NCI-H2196 treated with DMSO at 0.1 percent for 48 hours (cell line): Measurements from ENCODE around the gene FCN1.

Source experiments
- DNase-seq: peaks from one replicate; lab custom pipeline; 2025; ENCODE audit not compliant: unreplicated experiment; lab: John Stamatoyannopoulos, UW

FCN1 gene

DNA sequence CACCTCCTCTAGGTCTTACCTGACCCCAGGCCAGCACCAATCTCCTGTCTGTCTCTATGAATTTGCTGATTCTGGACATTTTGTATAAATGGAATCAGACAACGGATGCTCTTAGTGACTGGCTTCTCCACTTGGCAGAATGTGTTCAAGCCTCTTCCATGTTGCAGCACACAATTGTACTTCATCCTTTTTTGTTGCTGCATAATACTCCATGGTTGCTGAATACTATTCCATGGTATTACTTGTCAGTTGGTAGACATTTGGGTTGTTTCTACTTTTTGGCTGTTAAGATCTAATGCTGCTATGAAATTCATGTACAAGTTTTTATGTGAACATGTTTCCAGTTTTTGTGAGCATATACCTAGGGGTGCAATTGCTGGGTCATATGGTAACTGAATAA, 34.3 kb upstream of the FCN1 start:
- DNase-seq = no peak

GRCh38 chr9:134951461-134951860, 33.7 kb upstream of the FCN1 start:
- DNase-seq = no peak

DNA sequence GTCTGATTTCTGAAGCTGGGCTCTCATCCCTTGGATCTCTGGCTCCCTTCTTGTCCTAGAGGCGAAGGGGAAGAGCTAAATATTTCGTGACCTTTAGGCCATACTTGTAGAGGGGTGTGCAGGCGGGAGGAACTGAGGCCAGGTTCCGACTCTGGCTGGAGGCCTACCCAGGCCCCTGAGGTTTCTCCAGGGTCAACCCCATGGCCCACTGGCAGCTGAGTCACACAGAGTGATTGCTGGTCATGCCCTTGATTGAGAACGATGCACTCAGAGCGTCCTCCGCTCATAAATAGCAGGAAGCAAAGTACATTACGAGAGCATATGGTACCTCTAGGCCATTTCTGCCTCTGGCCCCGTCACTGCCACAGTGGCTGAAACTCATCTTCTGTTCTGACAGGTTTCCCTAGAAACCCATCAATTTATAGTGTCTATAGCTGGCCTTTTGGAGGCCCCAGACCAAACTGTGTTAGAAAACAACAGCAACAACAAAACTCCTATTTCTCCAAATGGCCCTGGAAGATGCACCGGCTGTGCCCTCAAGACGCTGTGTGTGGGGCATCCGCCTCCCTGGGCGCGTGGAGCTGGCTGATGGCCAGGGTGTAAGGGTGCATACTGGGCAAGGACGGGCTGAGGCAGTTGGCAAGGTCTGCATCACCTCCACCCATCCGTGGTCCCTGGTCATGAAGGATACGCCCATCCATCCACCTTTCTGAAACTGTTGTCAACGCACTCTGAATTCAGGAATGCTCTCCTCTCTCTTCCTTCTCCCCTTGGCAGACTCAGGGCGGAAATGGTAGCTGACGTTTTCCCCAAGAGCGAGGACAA, 32.9 kb upstream of the FCN1 start:
- DNase-seq = no peak

DNA sequence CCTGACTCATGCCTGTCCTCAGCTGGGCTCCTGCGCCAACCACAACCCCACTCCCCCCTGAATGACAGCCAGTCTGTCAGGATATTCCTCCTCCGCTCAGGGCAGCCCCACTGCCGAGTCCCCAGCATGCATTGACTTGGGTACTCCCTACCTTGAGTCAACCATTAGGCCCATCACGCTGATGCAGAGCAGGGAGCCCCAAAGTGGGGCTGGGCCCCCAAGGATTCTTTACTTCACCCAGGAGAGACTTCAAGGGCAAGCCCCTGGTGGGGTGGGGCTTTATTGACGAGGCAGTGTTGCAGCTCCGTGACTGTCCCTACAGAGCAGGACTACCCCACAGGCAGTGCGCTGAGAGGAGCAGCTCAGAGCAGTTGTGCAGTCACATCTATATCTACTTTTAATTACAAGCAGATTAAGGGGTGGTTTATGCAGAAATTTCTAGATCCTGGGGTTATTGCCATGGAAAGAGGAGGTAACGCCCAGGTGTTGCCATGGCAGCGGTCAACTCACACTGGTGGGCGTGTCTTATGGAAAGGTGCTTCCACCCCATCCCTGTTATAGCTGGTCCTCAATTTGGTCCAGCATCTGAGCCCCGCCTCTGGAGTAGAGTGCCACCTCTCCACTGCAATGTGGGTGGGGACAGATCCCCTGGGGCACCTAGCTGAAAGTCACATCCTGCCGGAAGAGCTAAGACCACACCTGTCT, 32.1 kb upstream of the FCN1 start:
- DNase-seq = no peak

DNA sequence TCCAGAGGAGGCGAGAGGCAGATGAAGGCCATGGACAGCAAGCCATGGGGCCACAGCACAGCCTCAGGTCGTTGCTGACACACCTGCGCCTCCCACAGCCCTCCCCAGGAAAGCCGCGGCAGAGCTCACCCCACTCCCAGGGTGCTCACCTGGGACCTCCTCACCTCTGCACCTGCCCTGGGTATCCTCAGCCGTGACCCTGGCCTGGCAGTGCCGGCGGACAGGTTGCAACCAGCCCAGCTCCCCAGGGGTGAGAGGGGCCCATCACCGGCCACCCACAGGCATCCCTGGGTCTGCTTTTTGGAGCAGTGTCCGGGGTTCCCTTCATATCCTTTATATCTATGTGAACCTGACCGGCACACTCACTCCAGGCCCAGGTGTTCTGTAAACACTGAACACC, 30.4 kb upstream of the FCN1 start:
- DNase-seq = no peak

- no peak for DNase-seq
Observed at GRCh38 chr9:134947265-134947955, 29.7 kb upstream of the FCN1 start.

DNA sequence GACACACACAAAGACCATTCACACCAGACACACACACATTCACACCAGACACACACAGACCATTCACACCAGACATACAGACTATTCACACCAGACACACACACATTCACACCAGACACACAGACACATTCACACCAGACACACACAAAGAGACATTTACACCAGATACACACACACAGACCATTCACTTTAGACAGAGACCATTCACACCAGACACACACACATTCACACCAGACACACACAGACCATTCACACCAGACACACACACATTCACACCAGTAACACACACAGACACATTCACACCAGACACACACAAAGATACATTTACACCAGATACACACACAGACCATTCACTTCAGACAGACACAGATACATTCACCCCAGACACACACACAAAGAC, 29.0 kb upstream of the FCN1 start:
- no peak for DNase-seq

- DNase-seq = no peak
Observed at GRCh38 chr9:134945509-134946275, 28.0 kb upstream of the FCN1 start.

DNA sequence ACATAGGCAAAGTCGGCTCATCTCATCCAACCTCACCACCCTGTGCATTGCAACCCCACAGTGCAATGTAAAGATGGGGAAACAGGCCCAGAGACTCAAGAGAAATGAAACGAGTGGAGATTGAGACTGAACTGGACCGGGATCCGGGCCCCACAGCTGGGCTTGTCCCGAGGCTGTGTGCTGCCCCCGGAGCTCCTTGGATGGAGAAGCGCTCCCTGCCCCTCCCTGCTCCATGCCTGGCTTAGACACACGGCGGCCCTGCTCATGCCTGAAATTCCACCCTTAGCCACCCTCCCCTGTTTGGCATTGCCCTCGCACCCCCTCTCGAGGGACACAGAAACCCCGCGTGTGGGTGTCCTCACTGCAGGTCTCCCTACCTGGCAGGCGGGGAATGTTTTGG, 27.2 kb upstream of the FCN1 start:
- no peak for DNase-seq

- no peak for DNase-seq
Observed at GRCh38 chr9:134944351-134944802, 26.7 kb upstream of the FCN1 start.

- DNase-seq = no peak
Observed at GRCh38 chr9:134943836-134944235, 26.1 kb upstream of the FCN1 start.

- DNase-seq = no peak
Observed at GRCh38 chr9:134943411-134943810, 25.7 kb upstream of the FCN1 start.

- no peak for DNase-seq
Observed at GRCh38 chr9:134942788-134943184, 25.1 kb upstream of the FCN1 start.

GRCh38 chr9:134942011-134942787, 24.5 kb upstream of the FCN1 start:
- DNase-seq = no peak

DNA sequence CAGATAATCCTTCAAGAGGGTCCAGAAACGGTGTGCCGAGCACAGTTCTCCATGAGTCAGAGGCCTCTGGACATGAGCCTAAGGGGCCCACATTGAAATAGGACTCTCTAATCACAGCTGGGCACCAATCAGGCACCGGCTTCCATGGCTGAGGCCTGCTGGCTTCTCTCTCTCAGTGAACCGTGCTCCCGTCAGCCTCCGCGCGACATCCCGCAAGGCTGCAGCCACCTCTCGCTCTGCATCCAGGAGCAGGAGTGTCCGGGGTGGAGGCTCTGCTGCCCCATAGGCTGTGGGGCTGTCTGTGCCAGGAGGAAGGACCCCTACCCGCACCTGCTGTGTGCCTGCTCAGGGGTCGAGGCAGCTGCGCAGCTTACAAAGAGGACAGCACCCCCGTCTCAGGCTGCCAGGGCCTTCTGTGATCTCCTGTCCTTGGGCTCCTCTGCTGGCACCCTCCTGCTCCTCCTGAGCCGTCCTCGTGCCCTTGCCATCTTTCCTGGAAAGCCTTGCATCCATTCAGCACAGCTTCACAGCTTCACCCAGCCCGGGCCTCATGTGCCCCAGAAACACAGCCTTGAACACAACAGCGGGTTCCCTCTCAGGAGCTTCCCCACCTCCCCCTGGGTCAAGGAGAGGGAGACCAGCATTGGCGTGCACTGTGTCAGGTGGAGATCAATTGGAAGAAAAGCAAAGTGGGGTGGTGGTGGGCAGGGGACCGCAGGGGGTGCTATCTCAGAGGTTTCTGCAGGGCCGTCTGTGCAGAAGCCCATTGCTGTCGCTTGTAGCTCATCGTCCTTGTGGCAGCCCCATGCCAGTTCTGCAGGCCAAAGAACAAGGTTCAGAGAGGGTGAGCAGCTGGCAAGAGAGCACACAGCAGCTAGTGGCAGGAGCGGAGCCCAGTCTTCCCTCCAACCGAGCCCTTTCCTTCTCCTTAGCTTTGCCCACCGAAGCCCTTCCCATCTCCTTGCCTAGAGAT, 22.8 kb upstream of the FCN1 start:
- DNase-seq = no peak

DNA sequence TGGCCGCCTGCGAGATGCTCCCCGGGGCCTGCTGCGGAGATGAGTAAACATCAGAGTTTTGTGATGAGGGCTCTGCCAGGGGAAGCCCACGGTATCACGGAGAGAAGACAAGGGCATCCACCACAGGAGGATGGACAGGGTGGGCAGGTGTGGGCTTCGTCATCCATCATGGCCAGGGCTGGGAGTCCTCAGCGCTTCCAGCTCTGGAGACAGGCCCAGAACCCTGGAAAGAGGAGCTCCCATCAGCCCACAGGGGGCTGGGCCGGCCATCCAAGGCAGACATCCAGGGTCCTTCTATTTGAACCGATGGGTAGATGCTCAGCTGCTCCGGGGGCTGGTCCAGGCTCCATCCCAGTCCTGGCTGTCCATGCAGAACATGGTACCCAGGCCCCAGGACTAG, 22.1 kb upstream of the FCN1 start:
- no peak for DNase-seq

DNA sequence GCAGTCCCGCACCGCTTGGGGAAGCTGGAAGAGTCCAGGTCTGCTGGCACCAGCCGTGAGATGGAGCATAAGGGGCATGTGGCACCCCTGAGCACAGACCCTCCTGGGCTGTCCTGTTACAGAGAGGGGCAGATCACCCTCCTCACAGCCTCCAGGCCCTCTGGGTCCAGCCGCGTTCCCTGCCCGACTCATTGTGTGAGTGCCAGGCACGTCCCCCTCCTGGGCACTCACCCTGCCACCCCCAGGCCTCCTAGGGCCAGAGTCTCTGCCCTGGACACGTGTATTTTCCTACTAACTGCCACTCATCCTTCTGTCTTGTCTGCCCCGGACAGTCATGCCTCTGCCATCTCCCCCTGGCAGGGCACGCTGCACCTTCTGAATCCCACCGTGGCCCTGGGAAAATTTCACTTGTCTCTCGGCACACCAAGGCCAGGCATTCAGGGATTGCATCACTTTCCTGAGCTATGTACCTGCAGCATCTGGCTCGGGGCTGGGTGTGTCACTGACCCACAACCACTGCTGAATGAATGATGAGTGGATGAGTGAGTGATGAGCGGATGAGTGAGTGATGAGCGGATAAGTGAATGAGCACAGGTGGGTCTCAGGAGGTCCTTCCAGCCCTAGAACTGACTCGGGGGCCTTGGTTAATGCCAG, 21.5 kb upstream of the FCN1 start:
- no peak for DNase-seq

DNA sequence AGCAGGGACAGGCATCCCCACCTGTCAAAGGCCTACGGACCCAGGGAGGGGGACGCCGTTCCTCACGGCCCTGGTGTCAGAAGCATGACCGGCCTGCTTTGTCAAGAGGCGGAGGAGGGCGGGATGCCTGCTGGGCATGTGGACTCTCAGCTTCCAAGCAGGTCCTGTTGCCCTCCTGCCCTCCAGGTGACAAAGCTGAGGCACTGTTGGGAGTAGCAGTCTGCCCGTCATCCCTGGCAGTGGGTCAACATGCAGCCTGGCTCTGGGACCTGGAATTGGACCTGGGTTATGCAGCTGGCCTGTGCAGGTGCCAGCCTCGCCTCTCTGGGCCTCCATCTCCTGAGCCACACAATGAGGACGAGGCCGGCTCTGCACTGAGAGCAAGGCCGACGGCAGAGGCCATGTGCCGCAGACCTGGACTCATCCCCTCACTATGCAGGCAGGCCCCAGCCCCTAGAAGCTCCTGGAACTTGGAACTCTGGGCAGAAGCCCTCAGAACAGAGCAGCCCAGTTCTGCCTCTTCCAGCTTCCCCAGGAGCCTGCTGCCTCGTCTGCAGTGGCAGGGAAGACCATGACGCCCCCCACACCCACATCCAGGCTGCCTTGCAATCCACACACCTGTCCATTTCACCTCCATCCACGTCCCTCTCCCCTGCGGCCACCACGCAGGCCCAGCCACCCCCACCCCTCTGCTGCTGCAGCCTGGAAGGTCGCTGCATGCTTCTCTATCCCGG, 20.8 kb upstream of the FCN1 start:
- DNase-seq = no peak
